RWPE2 (cell line): ENCODE results near the gene GLMP.

Experiments used
- ATAC-seq: fragments of 200-7000 bp; cut with Tn5 transposase; 3 replicates; pipeline ENCODE4 v1.9.1; 2021; ENCODE audit warnings: low read depth
- DNase-seq: peaks from one replicate; pipeline ENCODE4 v3.0.0-alpha.2; 2020; ENCODE audit warnings: low spot score
- H3K27ac ChIP-seq: fragments of 450-650 bp; 2 replicates; pipeline ENCODE4 v1.5.1; 2017; ENCODE audit warnings: mild to moderate bottlenecking; ENCODE audit not compliant: poor library complexity, severe bottlenecking
- H3K27me3 ChIP-seq: fragments of 250-450 bp; sonication (Bioruptor Pico); 2 replicates; pipeline ENCODE4 v1.5.1; 2021; ENCODE audit warnings: mild to moderate bottlenecking, moderate library complexity; ENCODE audit not compliant: insufficient read depth, poor library complexity, severe bottlenecking
- H3K36me3 ChIP-seq: fragments of 250-450 bp; sonication (Bioruptor Pico); 2 replicates; pipeline ENCODE4 v1.5.1; 2020; ENCODE audit warnings: low read depth, mild to moderate bottlenecking, moderate library complexity
- H3K4me1 ChIP-seq: fragments of 250-450 bp; sonication (Bioruptor Pico); 2 replicates; pipeline ENCODE4 v1.5.1; 2021; ENCODE audit warnings: mild to moderate bottlenecking, moderate library complexity; ENCODE audit not compliant: insufficient read depth, poor library complexity, severe bottlenecking
- H3K4me3 ChIP-seq: fragments of 250-450 bp; sonication (Bioruptor Pico); 2 replicates; pipeline ENCODE4 v1.5.1; 2021; ENCODE audit warnings: mild to moderate bottlenecking, moderate library complexity; ENCODE audit not compliant: severe bottlenecking
- H3K9me3 ChIP-seq: fragments of 250-450 bp; sonication (Bioruptor Pico); 2 replicates; pipeline ENCODE4 v1.5.1; 2021; ENCODE audit warnings: mild to moderate bottlenecking, moderate library complexity; ENCODE audit not compliant: severe bottlenecking
- CTCF ChIP-seq: fragments of 450-650 bp; IDR thresholded peaks from one replicate; pipeline ENCODE4 v1.5.1; 2017; ENCODE audit warnings: mild to moderate bottlenecking, moderate library complexity; ENCODE audit not compliant: poor library complexity, severe bottlenecking

GLMP gene

GRCh38 chr1:156245451-156246232 lies 49.8 kb downstream of the GLMP start:
- H3K9me3 ChIP-seq = no peaks in the 10 kb centered on the region
- no peak for DNase-seq
- H3K4me1 ChIP-seq = peaks cover 10% of the 10 kb centered on the region
- peak; percentile 4; the same call in 2 of the 3 replicates for ATAC-seq
- H3K36me3 ChIP-seq = peaks cover 4% of the 10 kb centered on the region
- peaks cover 6% of the 10 kb centered on the region for H3K27me3 ChIP-seq
- H3K4me3 ChIP-seq = no peak overlapping the region
- no peak for TF ChIP-seq CTCF
- no peak overlapping the region for H3K27ac ChIP-seq

GRCh38 chr1:156244712-156245111 lies 50.8 kb downstream of the GLMP start:
- Histone ChIP-seq H3K27ac (no peak overlapping the region), H3K27me3 (peaks cover 6% of the 10 kb centered on the region), H3K4me3 (no peak overlapping the region), H3K9me3 (no peaks in the 10 kb centered on the region), H3K4me1 (peaks cover 10% of the 10 kb centered on the region), H3K36me3 (no peaks in the 10 kb centered on the region)
- ATAC-seq (no peak), DNase-seq (no peak)
- no peak for TF ChIP-seq CTCF

GRCh38 chr1:156244126-156244525 lies 51.4 kb downstream of the GLMP start:
- Histone ChIP-seq H3K9me3 (no peaks in the 10 kb centered on the region), H3K36me3 (no peaks in the 10 kb centered on the region), H3K4me3 (no peak overlapping the region), H3K27me3 (peaks cover 6% of the 10 kb centered on the region), H3K27ac (no peak overlapping the region), H3K4me1 (peaks cover 10% of the 10 kb centered on the region)
- ATAC-seq = no peak
- DNase-seq = no peak
- no peak for TF ChIP-seq CTCF

GRCh38 chr1:156242738-156243137 lies 52.7 kb downstream of the GLMP start:
- no peak for ATAC-seq
- DNase-seq = no peak
- no peaks in the 10 kb centered on the region for H3K9me3 ChIP-seq
- H3K27ac ChIP-seq = no peak overlapping the region
- TF ChIP-seq CTCF = no peak
- no peaks in the 10 kb centered on the region for H3K36me3 ChIP-seq
- H3K27me3 ChIP-seq = peaks cover 6% of the 10 kb centered on the region
- H3K4me1 ChIP-seq = peaks cover 10% of the 10 kb centered on the region
- no peak overlapping the region for H3K4me3 ChIP-seq
